Fibroblast of the aortic adventitia (primary cell): ENCODE data around the gene SYNJ2. TPM values are rescaled to one million over a fixed set of nuclear protein-coding genes. Genes with fewer than 3 reads are reported as not detected.

ENCODE experiments used
- DNase-seq: peaks from one replicate; pipeline ENCODE4 v3.0.0-alpha.2; 2010; ENCODE audit warnings: low read depth
- H3K4me3 ChIP-seq: 2 replicates; pipeline ENCODE4 v1.5.1; 2011; ENCODE audit warnings: low read depth, mild to moderate bottlenecking, control low read depth, low read length, moderate library complexity
- small RNA-seq: library from RNA; depleted of rRNA; stranded (forward); fragments of <200 nt; gene quantifications from one replicate; pipeline ENCODE3, GENCODE V24; 2012
- total RNA-seq: library from RNA; depleted of rRNA; stranded (reverse); fragments of >200 nt; gene quantifications from 2 replicates; pipeline ENCODE4 v1.2.3, GENCODE V29; 2012; ENCODE audit warnings: low replicate concordance
- TF ChIP-seq, protein P1 (sequence below): IDR thresholded peaks from 2 replicates; pipeline ENCODE4 v1.5.1; 2011; ENCODE audit warnings: mild to moderate bottlenecking, low read length, control low read depth, inconsistent platforms; ENCODE audit not compliant: insufficient read depth

Gene SYNJ2
- total RNA-seq, 1 donor, result 73.6 TPM

DNA sequence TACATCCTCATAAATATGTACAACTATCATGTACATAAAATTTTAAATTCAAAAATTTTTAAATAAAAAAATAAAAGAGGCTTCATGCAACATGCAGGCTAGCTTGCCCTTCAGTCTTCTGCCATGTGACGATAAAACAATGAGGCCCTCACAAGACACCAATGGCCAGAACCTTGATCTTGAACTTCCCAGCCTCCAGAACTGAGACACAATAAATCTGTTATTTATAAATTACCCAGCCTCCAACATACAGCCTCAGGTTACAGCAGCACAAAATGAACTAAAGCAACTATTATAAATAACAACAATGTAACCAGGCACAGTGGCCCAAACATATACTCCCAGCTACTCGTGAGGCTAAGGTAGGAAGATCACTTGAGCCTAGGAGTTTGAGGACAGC, 143.6 kb downstream of the SYNJ2 start:
- H3K4me3 ChIP-seq, result no peak overlapping the region
- no peak for DNase-seq
- TF ChIP-seq, protein P1, sequence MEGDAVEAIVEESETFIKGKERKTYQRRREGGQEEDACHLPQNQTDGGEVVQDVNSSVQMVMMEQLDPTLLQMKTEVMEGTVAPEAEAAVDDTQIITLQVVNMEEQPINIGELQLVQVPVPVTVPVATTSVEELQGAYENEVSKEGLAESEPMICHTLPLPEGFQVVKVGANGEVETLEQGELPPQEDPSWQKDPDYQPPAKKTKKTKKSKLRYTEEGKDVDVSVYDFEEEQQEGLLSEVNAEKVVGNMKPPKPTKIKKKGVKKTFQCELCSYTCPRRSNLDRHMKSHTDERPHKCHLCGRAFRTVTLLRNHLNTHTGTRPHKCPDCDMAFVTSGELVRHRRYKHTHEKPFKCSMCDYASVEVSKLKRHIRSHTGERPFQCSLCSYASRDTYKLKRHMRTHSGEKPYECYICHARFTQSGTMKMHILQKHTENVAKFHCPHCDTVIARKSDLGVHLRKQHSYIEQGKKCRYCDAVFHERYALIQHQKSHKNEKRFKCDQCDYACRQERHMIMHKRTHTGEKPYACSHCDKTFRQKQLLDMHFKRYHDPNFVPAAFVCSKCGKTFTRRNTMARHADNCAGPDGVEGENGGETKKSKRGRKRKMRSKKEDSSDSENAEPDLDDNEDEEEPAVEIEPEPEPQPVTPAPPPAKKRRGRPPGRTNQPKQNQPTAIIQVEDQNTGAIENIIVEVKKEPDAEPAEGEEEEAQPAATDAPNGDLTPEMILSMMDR, result no peak

DNA sequence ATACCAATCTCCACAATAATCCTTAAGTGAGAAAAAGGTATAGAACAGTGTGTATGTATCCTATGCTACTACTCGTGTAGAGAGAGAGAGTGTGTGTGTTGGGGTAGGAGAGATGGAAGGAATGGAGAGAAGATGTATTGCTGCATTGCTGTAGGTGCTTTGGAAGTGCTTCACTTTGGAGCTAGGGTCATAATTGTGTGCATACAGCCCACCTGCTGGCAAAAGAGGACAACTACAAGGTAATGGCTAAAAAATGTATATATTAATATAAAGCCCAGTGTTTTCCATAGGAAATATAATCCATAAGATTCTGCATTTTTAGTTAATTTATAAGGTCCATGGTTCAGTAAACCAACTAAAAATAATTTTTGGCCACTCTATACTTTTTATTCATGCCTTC, 150.3 kb downstream of the SYNJ2 start:
- H3K4me3 ChIP-seq, result no peak overlapping the region
- TF ChIP-seq, protein P1, result peak; percentile 48
- DNase-seq, result peak; percentile 11

DNA sequence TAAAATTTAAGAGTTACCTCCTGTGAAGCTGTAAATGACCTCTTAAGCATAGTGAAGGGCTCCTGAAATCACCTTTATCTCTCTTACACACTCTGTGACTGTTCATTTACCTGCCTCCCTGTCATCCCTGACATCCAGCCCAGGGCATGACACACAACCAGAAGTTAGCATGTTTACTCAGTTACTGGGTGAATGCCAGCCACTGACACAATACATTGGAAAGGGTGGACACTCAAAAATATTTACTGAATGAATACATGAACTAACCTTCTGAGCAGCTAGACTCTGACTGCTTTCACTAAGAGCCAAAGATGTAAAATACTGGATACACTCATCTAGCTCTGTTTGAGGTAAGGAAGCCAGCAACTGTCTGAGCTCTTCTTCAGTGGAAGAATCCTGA, 161.1 kb downstream of the SYNJ2 start:
- no peak overlapping the region for H3K4me3 ChIP-seq
- DNase-seq, result peak; percentile 85
- TF ChIP-seq, protein P1, result no peak

DNA sequence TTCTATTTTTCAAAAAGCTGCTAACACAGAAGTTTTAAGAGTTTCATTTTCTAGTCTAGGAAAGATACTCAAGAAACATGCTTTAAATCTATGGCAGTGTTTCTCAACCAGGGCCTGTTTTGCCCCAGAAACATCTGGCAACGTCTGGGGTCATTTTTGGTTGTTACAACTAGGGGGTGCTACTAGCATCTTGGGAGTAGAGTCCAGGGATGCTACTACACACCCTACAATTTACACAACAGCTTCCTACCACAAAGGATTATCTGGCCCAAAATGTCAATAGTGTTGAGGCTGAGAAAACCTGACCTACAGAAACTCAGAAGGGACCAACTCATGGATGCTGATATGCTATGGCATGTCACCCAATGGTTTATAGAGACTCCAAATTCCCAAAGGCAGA, 162.0 kb downstream of the SYNJ2 start:
- no peak overlapping the region for H3K4me3 ChIP-seq
- TF ChIP-seq, protein P1, result peak; percentile 32
- DNase-seq, result peak; percentile 32

Small RNAs within 50 kb of the gene (small RNA-seq; reads per million reads assigned to genes)
- gene RNU6-786P, result not detected

Other genes starting within 250 kb of the SYNJ2 start
- 108 and 182 TPM in 2 replicates for gene SNX9, start 158.6 kb upstream of the SYNJ2 start, total RNA-seq
- 7.4 and 11.2 TPM in 2 replicates for gene SERAC1, start 186.4 kb downstream of the SYNJ2 start, total RNA-seq
- 10.5 and 48.6 TPM in 2 replicates for gene GTF2H5, start 186.5 kb downstream of the SYNJ2 start, total RNA-seq